Measurements from ENCODE around the gene CAPZA2. TPM values are rescaled to one million over a fixed set of nuclear protein-coding genes. Genes with fewer than 3 reads are reported as not detected.

The CAPZA2 gene
- total RNA-seq, 1 donor from 2014 or later, result 195 TPM

DNA sequence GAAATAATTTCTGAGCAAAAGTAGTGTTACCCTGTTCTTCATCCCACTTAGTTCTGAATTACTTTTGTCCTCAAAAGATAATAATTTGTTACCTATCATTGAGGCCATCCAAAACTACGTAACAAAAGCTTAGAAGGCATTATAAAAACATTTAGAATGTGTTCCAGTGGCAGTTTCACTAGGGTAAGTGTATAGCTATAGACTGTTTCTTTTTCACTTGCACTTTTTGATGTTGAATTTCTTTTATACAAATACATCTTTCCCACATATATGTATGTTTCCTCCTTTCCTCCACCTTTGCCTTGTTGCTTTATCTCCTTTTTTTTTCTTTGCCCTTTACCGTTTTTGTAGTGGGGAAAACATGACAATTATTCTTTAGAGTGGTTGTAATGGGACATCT, 33.5 kb downstream of the CAPZA2 start:
- TF ChIP-seq, protein P1, sequence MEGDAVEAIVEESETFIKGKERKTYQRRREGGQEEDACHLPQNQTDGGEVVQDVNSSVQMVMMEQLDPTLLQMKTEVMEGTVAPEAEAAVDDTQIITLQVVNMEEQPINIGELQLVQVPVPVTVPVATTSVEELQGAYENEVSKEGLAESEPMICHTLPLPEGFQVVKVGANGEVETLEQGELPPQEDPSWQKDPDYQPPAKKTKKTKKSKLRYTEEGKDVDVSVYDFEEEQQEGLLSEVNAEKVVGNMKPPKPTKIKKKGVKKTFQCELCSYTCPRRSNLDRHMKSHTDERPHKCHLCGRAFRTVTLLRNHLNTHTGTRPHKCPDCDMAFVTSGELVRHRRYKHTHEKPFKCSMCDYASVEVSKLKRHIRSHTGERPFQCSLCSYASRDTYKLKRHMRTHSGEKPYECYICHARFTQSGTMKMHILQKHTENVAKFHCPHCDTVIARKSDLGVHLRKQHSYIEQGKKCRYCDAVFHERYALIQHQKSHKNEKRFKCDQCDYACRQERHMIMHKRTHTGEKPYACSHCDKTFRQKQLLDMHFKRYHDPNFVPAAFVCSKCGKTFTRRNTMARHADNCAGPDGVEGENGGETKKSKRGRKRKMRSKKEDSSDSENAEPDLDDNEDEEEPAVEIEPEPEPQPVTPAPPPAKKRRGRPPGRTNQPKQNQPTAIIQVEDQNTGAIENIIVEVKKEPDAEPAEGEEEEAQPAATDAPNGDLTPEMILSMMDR (IDR thresholded peaks at IDR 0.05; ENCODE audit: unreplicated experiment), result no peak
- H3K27ac Mint-ChIP-seq (ENCODE audit: unreplicated experiment), result no peak overlapping the region
- peaks cover 30% of the 10 kb centered on the region for H3K36me3 Mint-ChIP-seq (ENCODE audit: low read depth, unreplicated experiment)

DNA sequence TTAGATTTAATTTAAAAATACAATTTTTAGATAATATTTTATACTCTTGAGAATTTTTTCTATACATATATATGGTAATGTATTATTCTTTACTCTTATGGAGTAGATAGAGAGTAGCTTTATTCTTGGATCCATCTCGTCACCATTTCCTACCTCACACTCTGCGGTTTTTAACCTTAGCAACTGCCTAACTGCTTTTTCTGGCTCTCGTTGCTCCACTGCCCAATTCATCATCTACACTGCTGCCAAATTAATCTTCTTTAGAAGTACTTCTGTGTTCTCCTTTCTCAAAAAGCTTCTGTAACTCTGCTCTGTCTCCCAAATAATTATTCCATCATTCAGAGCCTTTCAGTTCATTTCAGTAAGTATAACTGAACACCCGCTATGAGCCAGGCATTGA, 35.3 kb downstream of the CAPZA2 start:
- Mint-ChIP-seq H3K27me3 (ENCODE audit: unreplicated experiment) (peaks cover 1% of the 10 kb centered on the region), H3K27ac (ENCODE audit: unreplicated experiment) (peak overlapping the region; percentile 7), H3K4me3 (ENCODE audit: unreplicated experiment) (no peak overlapping the region), H3K4me1 (ENCODE audit: unreplicated experiment) (no peaks in the 10 kb centered on the region), H3K36me3 (ENCODE audit: low read depth, unreplicated experiment) (peaks cover 30% of the 10 kb centered on the region), H3K9me3 (ENCODE audit: unreplicated experiment) (no peaks in the 10 kb centered on the region)
- TF ChIP-seq, protein P1 (IDR thresholded peaks at IDR 0.05; ENCODE audit: unreplicated experiment), result no peak
- DNase-seq (ENCODE audit: low spot score), result no peak

More for the DNA sequence above, 33.5 kb downstream of the CAPZA2 start:
- DNase-seq (ENCODE audit: low spot score), result no peak
- Mint-ChIP-seq H3K9me3 (ENCODE audit: unreplicated experiment) (no peaks in the 10 kb centered on the region), H3K27me3 (ENCODE audit: unreplicated experiment) (peaks cover 1% of the 10 kb centered on the region), H3K4me1 (ENCODE audit: unreplicated experiment) (no peaks in the 10 kb centered on the region), H3K4me3 (ENCODE audit: unreplicated experiment) (no peak overlapping the region)

DNA sequence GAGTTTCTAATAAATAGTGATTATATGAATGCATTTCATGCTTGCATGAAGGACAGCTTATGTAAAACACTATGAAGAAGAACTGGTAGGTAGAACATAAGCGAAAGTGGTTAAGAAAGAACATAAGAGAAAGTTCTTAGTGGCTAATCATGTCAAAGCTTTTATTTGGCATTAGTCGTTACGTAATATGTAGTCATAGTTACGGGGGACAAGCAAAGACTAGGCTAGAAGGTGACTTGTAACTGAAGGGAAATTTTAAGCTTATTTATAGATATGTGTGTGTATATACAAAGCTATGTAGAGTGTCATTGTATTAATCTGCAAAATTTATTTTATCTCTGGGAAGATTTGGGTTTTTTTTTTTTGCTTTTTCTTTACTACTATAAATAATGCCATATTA, 36.9 kb downstream of the CAPZA2 start:
- TF ChIP-seq, protein P1 (IDR thresholded peaks at IDR 0.05; ENCODE audit: unreplicated experiment), result no peak
- Mint-ChIP-seq H3K9me3 (ENCODE audit: unreplicated experiment) (no peaks in the 10 kb centered on the region), H3K27me3 (ENCODE audit: unreplicated experiment) (peaks cover 1% of the 10 kb centered on the region), H3K4me3 (ENCODE audit: unreplicated experiment) (no peak overlapping the region), H3K27ac (ENCODE audit: unreplicated experiment) (no peak overlapping the region), H3K4me1 (ENCODE audit: unreplicated experiment) (peaks cover 3% of the 10 kb centered on the region), H3K36me3 (ENCODE audit: low read depth, unreplicated experiment) (peaks cover 19% of the 10 kb centered on the region)
- DNase-seq (ENCODE audit: low spot score), result no peak

DNA sequence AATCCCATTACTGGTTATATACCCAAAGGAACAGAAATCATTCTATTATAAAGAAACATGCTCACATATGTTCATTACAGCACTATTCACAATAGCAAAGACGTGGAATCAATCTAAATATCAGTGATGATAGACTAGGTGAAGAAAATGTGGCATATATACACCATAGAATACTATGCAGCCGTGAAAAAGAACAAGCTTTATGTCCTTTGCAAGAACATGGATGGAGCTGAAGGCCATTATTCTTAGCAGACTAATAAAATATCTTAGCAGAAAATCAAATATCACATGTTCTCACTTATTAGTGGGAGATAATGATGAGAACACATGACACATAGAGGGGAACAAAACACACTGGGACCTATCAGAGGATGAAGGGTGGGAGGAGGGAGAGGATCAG, 38.8 kb downstream of the CAPZA2 start:
- no peak for DNase-seq (ENCODE audit: low spot score)
- Mint-ChIP-seq H3K4me1 (ENCODE audit: unreplicated experiment) (peaks cover 3% of the 10 kb centered on the region), H3K27me3 (ENCODE audit: unreplicated experiment) (peaks cover 1% of the 10 kb centered on the region), H3K4me3 (ENCODE audit: unreplicated experiment) (no peak overlapping the region), H3K36me3 (ENCODE audit: low read depth, unreplicated experiment) (peaks cover 16% of the 10 kb centered on the region), H3K9me3 (ENCODE audit: unreplicated experiment) (no peaks in the 10 kb centered on the region), H3K27ac (ENCODE audit: unreplicated experiment) (no peak overlapping the region)
- TF ChIP-seq, protein P1 (IDR thresholded peaks at IDR 0.05; ENCODE audit: unreplicated experiment), result no peak

DNA sequence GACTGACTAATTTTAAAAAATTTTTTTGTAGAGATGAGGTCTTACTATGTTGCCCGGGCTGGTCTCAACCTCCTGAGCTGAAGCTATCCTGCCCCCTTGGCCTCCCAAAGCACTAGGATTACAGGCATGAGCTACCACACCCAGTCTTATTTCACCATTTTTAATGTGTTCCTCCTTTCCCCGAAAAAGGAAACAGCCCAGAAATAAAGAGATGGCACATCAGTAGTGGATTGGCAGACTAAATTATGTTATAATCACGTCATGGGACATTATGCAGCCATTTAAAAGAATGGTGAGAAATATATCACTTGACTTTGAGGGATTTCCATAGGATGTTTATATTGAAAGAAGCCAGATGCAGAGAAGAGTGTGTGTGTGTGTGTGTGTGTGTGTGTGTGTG, 40.5 kb downstream of the CAPZA2 start:
- DNase-seq (ENCODE audit: low spot score), result no peak
- Mint-ChIP-seq H3K27me3 (ENCODE audit: unreplicated experiment) (peaks cover 1% of the 10 kb centered on the region), H3K27ac (ENCODE audit: unreplicated experiment) (no peak overlapping the region), H3K9me3 (ENCODE audit: unreplicated experiment) (no peaks in the 10 kb centered on the region), H3K4me3 (ENCODE audit: unreplicated experiment) (peak overlapping the region; percentile 5), H3K36me3 (ENCODE audit: low read depth, unreplicated experiment) (peaks cover 20% of the 10 kb centered on the region), H3K4me1 (ENCODE audit: unreplicated experiment) (peaks cover 3% of the 10 kb centered on the region)
- TF ChIP-seq, protein P1 (IDR thresholded peaks at IDR 0.05; ENCODE audit: unreplicated experiment), result no peak
